ENCODE measurements around the gene F10.
A peak's percentile ranks its signal among the peaks of the same experiment; 100 is the strongest.
"Not testable (repeated sequence)": the region's sequence is repeated elsewhere in the genome, so short reads cannot be mapped to it uniquely, and the experiment has no call there.

Gene F10

DNA sequence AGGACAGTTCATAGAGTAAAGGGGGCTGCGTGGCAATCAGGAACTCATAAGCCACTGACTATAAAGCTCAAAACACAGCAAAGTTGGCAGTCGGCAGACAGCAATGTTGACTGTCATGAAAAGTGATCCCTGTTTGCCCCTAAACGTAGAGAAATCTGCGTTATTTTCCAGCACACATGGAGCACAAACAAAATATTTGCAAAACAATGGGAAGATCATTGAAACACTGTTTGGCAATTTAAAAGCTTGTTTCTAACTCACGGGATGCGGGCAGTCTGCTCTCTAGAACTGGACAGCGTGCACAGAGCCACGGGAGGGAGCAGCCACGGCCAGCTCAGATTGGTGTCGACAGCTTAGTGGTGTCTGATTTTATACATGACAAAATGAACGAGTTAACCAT is 23.5 kb upstream of the F10 start:
- peaks cover 34 to 40% of the 10 kb centered on the region in 2 experiments for H3K27me3 ChIP-seq (ENCODE audit: control insufficient read depth in 1 of 2, insufficient read depth in 1 of 2, low read length in 2 of 2)
- no peaks in the 10 kb centered on the region for H3K36me3 ChIP-seq (ENCODE audit: control insufficient read depth in 1 of 2, insufficient read depth in 2 of 2, low read depth in 1 of 2, low read length in 2 of 2)
- H2BK5ac ChIP-seq (ENCODE audit: low read depth, low read length, poor library complexity, severe bottlenecking): no peak overlapping the region
- no peak overlapping the region for H3K4me2 ChIP-seq (ENCODE audit: low read length, poor library complexity, severe bottlenecking)
- no peak overlapping the region for H4K8ac ChIP-seq (ENCODE audit: low read length)
- H3K79me1 ChIP-seq (replicated peaks; ENCODE audit: low read length, poor library complexity, severe bottlenecking): no peaks in the 10 kb centered on the region
- no peak overlapping the region for H3K4ac ChIP-seq (ENCODE audit: low read depth in 1 of 2, low read length in 2 of 2)
- no peak overlapping the region for H3K4me3 ChIP-seq (ENCODE audit: insufficient read depth in 1 of 2, low read depth in 1 of 2, low read length in 2 of 2)
- no peak overlapping the region for H3K23ac ChIP-seq (ENCODE audit: low read length in 2 of 2)
- no peak overlapping the region for H3K14ac ChIP-seq (ENCODE audit: low read length in 2 of 2)
- peak overlapping the region; percentile 3 for H3K9ac ChIP-seq (ENCODE audit: low read length)
- no peak overlapping the region for H3K18ac ChIP-seq (ENCODE audit: low read depth in 1 of 2, low read length in 2 of 2)
- DNase-seq: no peak
- H3K9me3 ChIP-seq (ENCODE audit: control insufficient read depth, low read length): no peaks in the 10 kb centered on the region
- no peak overlapping the region for H2AK5ac ChIP-seq (ENCODE audit: low read length, severe bottlenecking)
- H2AFZ ChIP-seq (ENCODE audit: low read depth, low read length): no peak overlapping the region
- no peak overlapping the region for H4K91ac ChIP-seq (ENCODE audit: low read length)
- WGBS: 88% methylated on average over 9 of the region's 11 CpGs
- no peak overlapping the region for H2BK15ac ChIP-seq (ENCODE audit: low read depth, poor library complexity, severe bottlenecking)
- peaks cover 7% of the 10 kb centered on the region for H3K4me1 ChIP-seq (ENCODE audit: control insufficient read depth, insufficient read depth, low read depth, low read length)
- no peak overlapping the region for H3K27ac ChIP-seq (ENCODE audit: low read length, poor library complexity, severe bottlenecking)
- no peak overlapping the region for H2BK120ac ChIP-seq (ENCODE audit: low read depth, low read length)
- H2BK12ac ChIP-seq (ENCODE audit: low read length in 2 of 2): no peak overlapping the region

DNA sequence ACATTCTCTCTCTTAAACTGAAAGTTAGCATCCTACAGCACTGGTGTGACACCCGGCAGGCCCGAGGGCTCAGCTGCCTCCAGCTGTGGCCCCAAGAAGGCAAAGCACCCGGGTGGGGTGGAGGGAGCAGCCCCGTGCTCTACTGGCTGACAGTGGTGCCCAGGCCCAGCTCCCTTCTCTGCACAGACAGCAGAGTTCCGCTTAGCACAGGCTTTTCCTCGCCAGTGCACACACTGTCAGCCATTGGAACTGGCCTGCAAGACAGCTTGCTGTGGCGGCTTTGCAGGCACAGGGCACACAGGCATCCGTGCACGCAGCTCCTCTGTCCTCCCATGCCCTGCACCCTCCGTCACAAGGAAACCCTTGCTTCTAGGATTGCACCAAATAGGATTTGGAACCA is 20.3 kb upstream of the F10 start:
- H2BK5ac ChIP-seq (ENCODE audit: low read depth, low read length, poor library complexity, severe bottlenecking); H3K4me2 ChIP-seq (ENCODE audit: low read length, poor library complexity, severe bottlenecking); H2BK12ac ChIP-seq (ENCODE audit: low read length in 2 of 2); H3K18ac ChIP-seq (ENCODE audit: low read depth in 1 of 2, low read length in 2 of 2); H3K4me3 ChIP-seq (ENCODE audit: insufficient read depth in 1 of 2, low read depth in 1 of 2, low read length in 2 of 2); H2BK120ac ChIP-seq (ENCODE audit: low read depth, low read length); H2AK5ac ChIP-seq (ENCODE audit: low read length, severe bottlenecking); H2BK15ac ChIP-seq (ENCODE audit: low read depth, poor library complexity, severe bottlenecking); H3K79me1 ChIP-seq (replicated peaks; ENCODE audit: low read length, poor library complexity, severe bottlenecking); H3K27ac ChIP-seq (ENCODE audit: low read length, poor library complexity, severe bottlenecking); H4K8ac ChIP-seq (ENCODE audit: low read length); H4K91ac ChIP-seq (ENCODE audit: low read length); H3K14ac ChIP-seq (ENCODE audit: low read length in 2 of 2); DNase-seq; H3K4ac ChIP-seq (ENCODE audit: low read depth in 1 of 2, low read length in 2 of 2); H2AFZ ChIP-seq (ENCODE audit: low read depth, low read length); H3K9me3 ChIP-seq (ENCODE audit: control insufficient read depth, low read length); H3K23ac ChIP-seq (ENCODE audit: low read length in 2 of 2); H3K9ac ChIP-seq (ENCODE audit: low read length); H3K36me3 ChIP-seq (ENCODE audit: control insufficient read depth in 1 of 2, insufficient read depth in 2 of 2, low read depth in 1 of 2, low read length in 2 of 2): not testable (repeated sequence)
- 85% methylated on average over 10 of the region's 10 CpGs for WGBS
- peaks cover 12% of the 10 kb centered on the region for H3K4me1 ChIP-seq (ENCODE audit: control insufficient read depth, insufficient read depth, low read depth, low read length)
- peaks cover 25 to 29% of the 10 kb centered on the region in 2 experiments for H3K27me3 ChIP-seq (ENCODE audit: control insufficient read depth in 1 of 2, insufficient read depth in 1 of 2, low read length in 2 of 2)

DNA sequence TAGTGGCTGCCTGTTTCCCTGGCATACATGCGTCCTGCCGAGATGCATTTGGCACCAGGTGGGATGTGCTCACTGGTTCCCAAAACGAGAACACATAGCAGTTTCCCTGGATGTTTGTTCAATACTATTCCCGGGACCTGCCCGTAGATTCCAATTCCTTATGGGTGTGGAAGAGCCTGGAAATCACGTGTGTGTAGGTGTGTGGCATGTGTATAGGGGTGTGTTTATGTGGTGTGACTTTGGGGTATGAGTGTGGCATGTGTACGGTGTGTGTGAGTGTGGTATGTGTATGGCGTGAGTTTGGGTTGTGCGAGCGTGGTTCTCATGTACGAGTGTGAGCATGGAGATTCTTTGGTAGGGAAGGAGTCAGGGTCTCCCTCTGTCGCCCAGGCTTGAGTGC is 19.9 kb upstream of the F10 start:
- DNase-seq: no peak
- Histone ChIP-seq H3K23ac (ENCODE audit: low read length in 2 of 2) (no peak overlapping the region), H4K91ac (ENCODE audit: low read length) (peak overlapping the region; percentile 21), H2BK120ac (ENCODE audit: low read depth, low read length) (no peak overlapping the region), H3K27me3 (ENCODE audit: control insufficient read depth in 1 of 2, insufficient read depth in 1 of 2, low read length in 2 of 2) (peaks cover 25 to 27% of the 10 kb centered on the region in 2 experiments), H2BK5ac (ENCODE audit: low read depth, low read length, poor library complexity, severe bottlenecking) (no peak overlapping the region), H3K79me1 (replicated peaks; ENCODE audit: low read length, poor library complexity, severe bottlenecking) (no peaks in the 10 kb centered on the region), H3K14ac (ENCODE audit: low read length in 2 of 2) (no peak overlapping the region), H2AK5ac (ENCODE audit: low read length, severe bottlenecking) (no peak overlapping the region), H3K36me3 (ENCODE audit: control insufficient read depth in 1 of 2, insufficient read depth in 2 of 2, low read depth in 1 of 2, low read length in 2 of 2) (no peaks in the 10 kb centered on the region), H3K4me3 (ENCODE audit: insufficient read depth in 1 of 2, low read depth in 1 of 2, low read length in 2 of 2) (no peak overlapping the region), H3K18ac (ENCODE audit: low read depth in 1 of 2, low read length in 2 of 2) (no peak overlapping the region), H2BK15ac (ENCODE audit: low read depth, poor library complexity, severe bottlenecking) (no peak overlapping the region), H3K4ac (ENCODE audit: low read depth in 1 of 2, low read length in 2 of 2) (no peak overlapping the region), H2BK12ac (ENCODE audit: low read length in 2 of 2) (no peak overlapping the region), H3K9me3 (ENCODE audit: control insufficient read depth, low read length) (no peaks in the 10 kb centered on the region), H2AFZ (ENCODE audit: low read depth, low read length) (no peak overlapping the region), H3K9ac (ENCODE audit: low read length) (no peak overlapping the region), H3K4me2 (ENCODE audit: low read length, poor library complexity, severe bottlenecking) (no peak overlapping the region), H4K8ac (ENCODE audit: low read length) (no peak overlapping the region), H3K4me1 (ENCODE audit: control insufficient read depth, insufficient read depth, low read depth, low read length) (peaks cover 10% of the 10 kb centered on the region), H3K27ac (ENCODE audit: low read length, poor library complexity, severe bottlenecking) (no peak overlapping the region)
- 90% methylated on average over 12 of the region's 12 CpGs for WGBS

DNA sequence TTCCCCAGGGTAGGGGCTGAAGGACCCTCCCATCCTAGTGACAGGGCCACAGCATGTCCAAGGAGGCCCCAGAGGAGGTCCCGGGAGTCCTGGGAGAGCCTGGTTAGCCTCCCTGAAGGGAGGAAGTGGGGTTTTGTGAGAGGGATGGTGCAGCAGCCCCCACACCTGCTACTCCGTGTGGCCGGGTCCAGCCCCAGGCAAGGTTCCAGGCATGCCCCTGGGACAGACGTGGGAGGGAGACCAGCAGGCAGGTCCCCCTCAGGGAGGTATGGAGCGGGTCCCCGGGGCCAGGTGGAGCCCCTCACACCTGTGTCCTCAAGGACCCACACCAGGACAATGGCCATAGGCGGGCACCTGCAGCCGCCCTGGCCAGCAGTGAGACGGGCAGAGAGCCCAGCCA is 19.0 kb upstream of the F10 start:
- Histone ChIP-seq H3K9ac (ENCODE audit: low read length) (no peak overlapping the region), H3K18ac (ENCODE audit: low read depth in 1 of 2, low read length in 2 of 2) (no peak overlapping the region), H3K4me2 (ENCODE audit: low read length, poor library complexity, severe bottlenecking) (no peak overlapping the region), H3K4me1 (ENCODE audit: control insufficient read depth, insufficient read depth, low read depth, low read length) (peaks cover 6% of the 10 kb centered on the region), H3K14ac (ENCODE audit: low read length in 2 of 2) (no peak overlapping the region), H3K4ac (ENCODE audit: low read depth in 1 of 2, low read length in 2 of 2) (no peak overlapping the region), H2BK120ac (ENCODE audit: low read depth, low read length) (no peak overlapping the region), H2AK5ac (ENCODE audit: low read length, severe bottlenecking) (no peak overlapping the region), H3K23ac (ENCODE audit: low read length in 2 of 2) (no peak overlapping the region), H3K36me3 (ENCODE audit: control insufficient read depth in 1 of 2, insufficient read depth in 2 of 2, low read depth in 1 of 2, low read length in 2 of 2) (no peaks in the 10 kb centered on the region), H3K9me3 (ENCODE audit: control insufficient read depth, low read length) (no peaks in the 10 kb centered on the region), H2BK5ac (ENCODE audit: low read depth, low read length, poor library complexity, severe bottlenecking) (no peak overlapping the region), H3K79me1 (replicated peaks; ENCODE audit: low read length, poor library complexity, severe bottlenecking) (no peaks in the 10 kb centered on the region), H2BK15ac (ENCODE audit: low read depth, poor library complexity, severe bottlenecking) (no peak overlapping the region), H3K27me3 (ENCODE audit: control insufficient read depth in 1 of 2, insufficient read depth in 1 of 2, low read length in 2 of 2) (peaks cover 18 to 24% of the 10 kb centered on the region in 2 experiments), H4K8ac (ENCODE audit: low read length) (no peak overlapping the region), H2AFZ (ENCODE audit: low read depth, low read length) (no peak overlapping the region), H3K27ac (ENCODE audit: low read length, poor library complexity, severe bottlenecking) (no peak overlapping the region), H2BK12ac (ENCODE audit: low read length in 2 of 2) (no peak overlapping the region), H4K91ac (ENCODE audit: low read length) (no peak overlapping the region), H3K4me3 (ENCODE audit: insufficient read depth in 1 of 2, low read depth in 1 of 2, low read length in 2 of 2) (no peak overlapping the region)
- DNase-seq: no peak
- 94% methylated on average over 9 of the region's 9 CpGs for WGBS

All from mesenchymal stem cell (in vitro differentiated cells and primary cell).